SK-N-SH (cell line): ENCODE measurements around the gene HCN1. TPM values are rescaled to one million over a fixed set of nuclear protein-coding genes. Genes with fewer than 3 reads are reported as not detected.

ENCODE experiments used
- CTCF ChIA-PET: fragments of 300-600, 350-600 bp; formaldehyde crosslinking; extraction: SDS; loops from one replicate; lab custom pipeline; 2021; lab: Yijun Ruan, JAX
- POLR2A ChIA-PET: fragments of 350-600 bp; sonication (Branson Sonifier 250); formaldehyde crosslinking; extraction: SDS; loops from one replicate; lab custom pipeline; 2020; ENCODE audit warnings: antibody characterized with exemption, inconsistent platforms; lab: Yijun Ruan, JAX
- DNase-seq: peaks from one replicate; pipeline ENCODE4 v3.0.0; 2012
- H2AFZ ChIP-seq: fragments of 200-600 bp; sonication (generic); 2 replicates; pipeline ENCODE4 v1.8.1; 2016; ENCODE audit warnings: antibody characterized with exemption, mild to moderate bottlenecking, low read depth
- H3F3A ChIP-seq: fragments of 200-600 bp; sonication (generic); replicated peaks from 2 replicates; pipeline ENCODE3; 2016; ENCODE audit warnings: antibody characterized with exemption, mild to moderate bottlenecking; ENCODE audit not compliant: insufficient read depth
- H3K27ac ChIP-seq, 2 experiments: fragments of 200-500 bp in 1 of 2; fragments of 200-600 bp in 1 of 2; sonication (Bioruptor generic) in 1 of 2; sonication (generic), shearing (Covaris generic) in 1 of 2; 2 replicates each; pipeline versions ENCODE4 v1.5.1 to v1.6.1; 2014 to 2016; ENCODE audit warnings: low read depth in 2 of 2, inconsistent platforms in 1 of 2, low read length in 1 of 2, mild to moderate bottlenecking in 1 of 2, mixed read lengths in 1 of 2
- H3K27me3 ChIP-seq: fragments of 200-600 bp; sonication (generic), shearing (Covaris generic); 2 replicates; pipeline ENCODE4 v1.6.1; 2016; ENCODE audit warnings: mixed run types; ENCODE audit not compliant: insufficient read depth
- H3K36me3 ChIP-seq, 2 experiments: fragments of 200-500 bp in 1 of 2; fragments of 200-600 bp in 1 of 2; sonication (Bioruptor generic) in 1 of 2; sonication (generic) in 1 of 2; replicated peaks in 1 of 2; 2 replicates each; pipeline versions ENCODE3 to v1.5.1; 2014 to 2016; ENCODE audit warnings: low read length in 1 of 2, mild to moderate bottlenecking in 1 of 2; ENCODE audit not compliant: insufficient read depth in 2 of 2, control insufficient read depth in 1 of 2
- H3K4me1 ChIP-seq, 2 experiments: fragments of 200-500 bp in 1 of 2; fragments of 200-600 bp in 1 of 2; sonication (Bioruptor generic) in 1 of 2; sonication (generic), shearing (Covaris generic) in 1 of 2; 2 replicates each; pipeline versions ENCODE4 v1.5.1 to v1.6.1; 2014 to 2016; ENCODE audit warnings: low read depth in 1 of 2, low read length in 1 of 2, mixed run types in 1 of 2; ENCODE audit not compliant: insufficient read depth in 2 of 2, control insufficient read depth in 1 of 2
- H3K4me2 ChIP-seq: fragments of 200-600 bp; sonication (generic), shearing (Covaris generic); 2 replicates; pipeline ENCODE4 v1.6.1; 2017; ENCODE audit warnings: mixed run types
- H3K4me3 ChIP-seq, 2 experiments: fragments of 200-500 bp in 1 of 2; fragments of 200-600 bp in 1 of 2; sonication (Bioruptor generic) in 1 of 2; sonication (generic), shearing (Covaris generic) in 1 of 2; 2 replicates each; pipeline versions ENCODE4 v1.5.1 to v1.8.1; 2014 to 2016; ENCODE audit warnings: low read depth in 2 of 2, inconsistent platforms in 1 of 2, low read length in 1 of 2, mild to moderate bottlenecking in 1 of 2, mixed read lengths in 1 of 2, moderate library complexity in 1 of 2
- H3K79me2 ChIP-seq: fragments of 200-600 bp; sonication (generic); 2 replicates; pipeline ENCODE4 v1.8.1; 2017; ENCODE audit warnings: mild to moderate bottlenecking; ENCODE audit not compliant: insufficient read depth
- H3K9ac ChIP-seq: fragments of 200-600 bp; sonication (generic); 2 replicates; pipeline ENCODE4 v1.6.1; 2017; ENCODE audit warnings: mixed run types
- H3K9me2 ChIP-seq: fragments of 200-600 bp; sonication (generic); 2 replicates; pipeline ENCODE4 v1.6.1; 2017; ENCODE audit warnings: mixed run types
- H3K9me3 ChIP-seq: fragments of 200-600 bp; sonication (generic); 2 replicates; pipeline ENCODE4 v1.6.1; 2017; ENCODE audit warnings: mixed run types, mild to moderate bottlenecking, moderate library complexity
- H4K20me1 ChIP-seq: fragments of 200-600 bp; sonication (generic); 2 replicates; pipeline ENCODE4 v1.6.1; 2017; ENCODE audit warnings: mild to moderate bottlenecking, mixed run types; ENCODE audit not compliant: insufficient read depth
- CHD2 ChIP-seq: fragments of 150-350 bp; IDR thresholded peaks from 2 replicates; pipeline ENCODE4 v1.6.1; 2018; ENCODE audit warnings: low read length; ENCODE audit not compliant: partially characterized antibody
- EP300 ChIP-seq, 2 experiments: IDR thresholded peaks; 2 replicates each; pipeline versions ENCODE4 v1.4.0 to v1.6.1; 2012; ENCODE audit warnings: borderline replicate concordance in 1 of 2, low read depth in 1 of 2, low read length in 1 of 2
- EZH2phosphoT487 ChIP-seq: fragments of 200-600 bp; sonication (generic); IDR thresholded peaks from 2 replicates; pipeline ENCODE4 v1.6.1; 2017; ENCODE audit warnings: low read depth, mixed run types, mild to moderate bottlenecking, antibody characterized with exemption, moderate library complexity, borderline replicate concordance
- FOSL2 ChIP-seq: IDR thresholded peaks from 2 replicates; pipeline ENCODE4 v1.4.0; 2012; ENCODE audit warnings: low read depth, mild to moderate bottlenecking, moderate library complexity, borderline replicate concordance
- GABPA ChIP-seq: IDR thresholded peaks from 2 replicates; pipeline ENCODE4 v1.4.0; 2012; ENCODE audit warnings: low read depth, mild to moderate bottlenecking
- GATA2 ChIP-seq: sonication (generic); formaldehyde crosslinking; IDR thresholded peaks from 2 replicates; pipeline ENCODE4 v1.5.0; 2020; ENCODE audit warnings: mild to moderate bottlenecking, missing genetic modification reagents
- JUND ChIP-seq: IDR thresholded peaks from 2 replicates; pipeline ENCODE4 v1.4.0; 2012
- MXI1 ChIP-seq: IDR thresholded peaks from 2 replicates; pipeline ENCODE4 v1.6.1; 2012; ENCODE audit warnings: mild to moderate bottlenecking, low read depth, low read length, improper control_type of control experiment
- RAD21 ChIP-seq: IDR thresholded peaks from 2 replicates; pipeline ENCODE4 v1.6.1; 2012; ENCODE audit warnings: mild to moderate bottlenecking, low read length
- RFX5 ChIP-seq: IDR thresholded peaks from 2 replicates; pipeline ENCODE4 v1.6.1; 2012; ENCODE audit warnings: mild to moderate bottlenecking, improper control_type of control experiment, low read length
- RXRA ChIP-seq: IDR thresholded peaks from 2 replicates; pipeline ENCODE4 v1.4.0; 2012; ENCODE audit warnings: low read depth, mild to moderate bottlenecking, borderline replicate concordance
- SIN3A ChIP-seq: IDR thresholded peaks from 2 replicates; pipeline ENCODE4 v1.6.1; 2012; ENCODE audit warnings: low read depth, mild to moderate bottlenecking, low read length, moderate library complexity, borderline replicate concordance
- TEAD4 ChIP-seq: IDR thresholded peaks from 2 replicates; pipeline ENCODE4 v1.4.0; 2012; ENCODE audit warnings: mild to moderate bottlenecking, borderline replicate concordance; ENCODE audit not compliant: insufficient read depth
- WGBS: methylation state at CpG from one replicate; pipeline ENCODE4 v1.1.6; 2017; ENCODE audit warnings: low lambda C conversion rate; 5-methylcytosine and 5-hydroxymethylcytosine counted together
- polyA plus RNA-seq, 3 experiments: library from polyadenylated mRNA; depleted of rRNA; stranded (reverse); fragments of >200 nt; gene quantifications; 2 replicates each; pipeline ENCODE4 v1.2.3, GENCODE V29; 2012
- TF ChIP-seq, protein P1 (sequence below): IDR thresholded peaks from 2 replicates; pipeline ENCODE4; 2012
- TF ChIP-seq, protein P2 (sequence below): IDR thresholded peaks from 2 replicates; pipeline ENCODE4 v1.4.0; 2012; ENCODE audit warnings: low read depth
- TF ChIP-seq, protein P3 (sequence below): fragments of 150-350 bp; IDR thresholded peaks from 2 replicates; pipeline ENCODE4 v1.6.1; 2016; ENCODE audit warnings: mild to moderate bottlenecking, low read depth, low read length
- TF ChIP-seq, protein P4 (sequence below): fragments of 200-600 bp; sonication (generic); IDR thresholded peaks from 2 replicates; pipeline ENCODE4 v1.6.1; 2017; ENCODE audit warnings: antibody characterized with exemption, mild to moderate bottlenecking, moderate library complexity
- TF ChIP-seq, protein P5 (sequence below): fragments of 150-350 bp; IDR thresholded peaks from 2 replicates; pipeline ENCODE4 v1.6.1; 2017; ENCODE audit warnings: antibody characterized with exemption, low read length, low read depth, borderline replicate concordance

HCN1 gene
- polyA plus RNA-seq, 1 of the 3 experiments (the other 2 are of a cell fraction), result not detected

DNA sequence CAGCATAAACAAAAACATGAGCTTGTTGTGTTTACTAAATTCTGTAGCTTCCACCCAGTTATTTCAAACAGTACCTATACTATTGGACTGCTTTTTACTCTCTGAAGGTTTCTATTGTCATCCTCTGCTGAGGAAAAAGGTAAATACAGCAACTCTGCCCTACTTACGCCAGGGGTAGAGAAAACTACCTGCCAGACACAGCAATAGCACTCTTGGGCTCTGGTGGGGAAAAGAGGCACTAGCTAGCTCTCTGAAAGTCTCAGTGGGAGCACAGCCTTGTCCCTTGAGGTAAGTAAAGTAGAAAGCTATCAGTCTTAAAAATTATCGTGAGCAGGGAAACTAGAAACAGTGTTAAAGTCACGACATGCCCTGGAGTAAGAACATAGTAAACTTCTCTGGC is 3.7 kb downstream of the HCN1 start:
- H3K27ac ChIP-seq, result no peak overlapping the region
- no peak overlapping the region for H2AFZ ChIP-seq
- no peak overlapping the region for H3K4me2 ChIP-seq
- WGBS, result 0% methylated on average over 3 of the region's 3 CpGs
- H3K4me1 ChIP-seq, result no peaks in the 10 kb centered on the region
- ChIA-PET POLR2A (no interaction called here), CTCF (no interaction called here)
- DNase-seq, result no peak
- H3K9me3 ChIP-seq, result no peaks in the 10 kb centered on the region
- no peak for TF ChIP-seq EP300 (IDR thresholded peaks at IDR 0.05; ENCODE audit: borderline replicate concordance in 1 of 2, low read depth in 1 of 2, low read length in 1 of 2)
- TF ChIP-seq, protein P1, sequence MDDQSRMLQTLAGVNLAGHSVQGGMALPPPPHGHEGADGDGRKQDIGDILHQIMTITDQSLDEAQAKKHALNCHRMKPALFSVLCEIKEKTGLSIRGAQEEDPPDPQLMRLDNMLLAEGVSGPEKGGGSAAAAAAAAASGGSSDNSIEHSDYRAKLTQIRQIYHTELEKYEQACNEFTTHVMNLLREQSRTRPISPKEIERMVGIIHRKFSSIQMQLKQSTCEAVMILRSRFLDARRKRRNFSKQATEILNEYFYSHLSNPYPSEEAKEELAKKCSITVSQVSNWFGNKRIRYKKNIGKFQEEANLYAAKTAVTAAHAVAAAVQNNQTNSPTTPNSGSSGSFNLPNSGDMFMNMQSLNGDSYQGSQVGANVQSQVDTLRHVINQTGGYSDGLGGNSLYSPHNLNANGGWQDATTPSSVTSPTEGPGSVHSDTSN, result no peak
- TF ChIP-seq TEAD4, result no peak
- TF ChIP-seq EZH2phosphoT487, result no peak
- TF ChIP-seq, protein P2, sequence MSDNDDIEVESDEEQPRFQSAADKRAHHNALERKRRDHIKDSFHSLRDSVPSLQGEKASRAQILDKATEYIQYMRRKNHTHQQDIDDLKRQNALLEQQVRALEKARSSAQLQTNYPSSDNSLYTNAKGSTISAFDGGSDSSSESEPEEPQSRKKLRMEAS, result no peak
- no peak for TF ChIP-seq RAD21
- TF ChIP-seq RXRA, result no peak
- TF ChIP-seq MXI1, result no peak
- TF ChIP-seq RFX5, result no peak
- TF ChIP-seq, protein P3, sequence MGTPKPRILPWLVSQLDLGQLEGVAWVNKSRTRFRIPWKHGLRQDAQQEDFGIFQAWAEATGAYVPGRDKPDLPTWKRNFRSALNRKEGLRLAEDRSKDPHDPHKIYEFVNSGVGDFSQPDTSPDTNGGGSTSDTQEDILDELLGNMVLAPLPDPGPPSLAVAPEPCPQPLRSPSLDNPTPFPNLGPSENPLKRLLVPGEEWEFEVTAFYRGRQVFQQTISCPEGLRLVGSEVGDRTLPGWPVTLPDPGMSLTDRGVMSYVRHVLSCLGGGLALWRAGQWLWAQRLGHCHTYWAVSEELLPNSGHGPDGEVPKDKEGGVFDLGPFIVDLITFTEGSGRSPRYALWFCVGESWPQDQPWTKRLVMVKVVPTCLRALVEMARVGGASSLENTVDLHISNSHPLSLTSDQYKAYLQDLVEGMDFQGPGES, result no peak
- no peak for TF ChIP-seq GATA2 (CRISPR knock-in tag)
- TF ChIP-seq, protein P4, sequence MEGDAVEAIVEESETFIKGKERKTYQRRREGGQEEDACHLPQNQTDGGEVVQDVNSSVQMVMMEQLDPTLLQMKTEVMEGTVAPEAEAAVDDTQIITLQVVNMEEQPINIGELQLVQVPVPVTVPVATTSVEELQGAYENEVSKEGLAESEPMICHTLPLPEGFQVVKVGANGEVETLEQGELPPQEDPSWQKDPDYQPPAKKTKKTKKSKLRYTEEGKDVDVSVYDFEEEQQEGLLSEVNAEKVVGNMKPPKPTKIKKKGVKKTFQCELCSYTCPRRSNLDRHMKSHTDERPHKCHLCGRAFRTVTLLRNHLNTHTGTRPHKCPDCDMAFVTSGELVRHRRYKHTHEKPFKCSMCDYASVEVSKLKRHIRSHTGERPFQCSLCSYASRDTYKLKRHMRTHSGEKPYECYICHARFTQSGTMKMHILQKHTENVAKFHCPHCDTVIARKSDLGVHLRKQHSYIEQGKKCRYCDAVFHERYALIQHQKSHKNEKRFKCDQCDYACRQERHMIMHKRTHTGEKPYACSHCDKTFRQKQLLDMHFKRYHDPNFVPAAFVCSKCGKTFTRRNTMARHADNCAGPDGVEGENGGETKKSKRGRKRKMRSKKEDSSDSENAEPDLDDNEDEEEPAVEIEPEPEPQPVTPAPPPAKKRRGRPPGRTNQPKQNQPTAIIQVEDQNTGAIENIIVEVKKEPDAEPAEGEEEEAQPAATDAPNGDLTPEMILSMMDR, result no peak
- no peak for TF ChIP-seq CHD2
- no peak overlapping the region for H3K4me3 ChIP-seq
- H3F3A ChIP-seq, result no peaks in the 10 kb centered on the region
- H3K79me2 ChIP-seq, result no peaks in the 10 kb centered on the region
- H3K9me2 ChIP-seq, result no peaks in the 10 kb centered on the region
- H3K36me3 ChIP-seq, result no peaks in the 10 kb centered on the region
- H3K9ac ChIP-seq, result no peak overlapping the region
- peaks cover 9% of the 10 kb centered on the region; the same call in 1 of the 2 replicates for H3K27me3 ChIP-seq
- H4K20me1 ChIP-seq, result no peaks in the 10 kb centered on the region

DNA sequence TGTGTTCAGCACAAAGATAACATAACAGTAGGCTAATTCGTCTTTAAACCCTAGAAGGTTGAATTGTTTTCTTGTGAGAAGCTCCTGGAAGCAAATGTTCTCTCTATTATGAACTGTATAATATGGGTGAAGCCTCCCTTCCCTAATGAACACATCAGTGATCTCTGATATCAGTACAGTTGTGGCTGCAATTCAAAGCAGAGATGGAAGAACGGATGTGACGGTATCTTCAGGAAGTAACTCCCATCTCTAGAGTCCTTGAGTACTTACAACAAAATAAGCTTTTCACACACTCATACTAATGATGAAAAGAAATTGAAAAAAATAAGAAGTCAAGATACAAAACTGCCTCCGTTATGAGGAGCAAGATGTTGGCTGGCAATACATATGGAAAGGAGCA is 4.5 kb downstream of the HCN1 start:
- no peaks in the 10 kb centered on the region for H3K79me2 ChIP-seq
- H3K4me1 ChIP-seq, result no peaks in the 10 kb centered on the region
- H3K36me3 ChIP-seq, result no peaks in the 10 kb centered on the region
- DNase-seq, result no peak
- H2AFZ ChIP-seq, result no peak overlapping the region
- ChIA-PET CTCF (no interaction called here), POLR2A (no interaction called here)
- H3K4me2 ChIP-seq, result no peak overlapping the region
- no peaks in the 10 kb centered on the region for H3F3A ChIP-seq
- H3K4me3 ChIP-seq, result no peak overlapping the region
- no peak overlapping the region for H3K9ac ChIP-seq
- H3K9me2 ChIP-seq, result no peaks in the 10 kb centered on the region
- H4K20me1 ChIP-seq, result no peaks in the 10 kb centered on the region
- H3K27me3 ChIP-seq, result peaks cover 9% of the 10 kb centered on the region; the same call in 1 of the 2 replicates
- no peak overlapping the region for H3K27ac ChIP-seq
- no peaks in the 10 kb centered on the region for H3K9me3 ChIP-seq
- WGBS, result 14% methylated on average over 4 of the region's 4 CpGs
- no peak for TF ChIP-seq RFX5
- TF ChIP-seq, protein P4, result no peak
- no peak for TF ChIP-seq GABPA
- TF ChIP-seq FOSL2, result no peak
- no peak for TF ChIP-seq TEAD4
- TF ChIP-seq, protein P5, sequence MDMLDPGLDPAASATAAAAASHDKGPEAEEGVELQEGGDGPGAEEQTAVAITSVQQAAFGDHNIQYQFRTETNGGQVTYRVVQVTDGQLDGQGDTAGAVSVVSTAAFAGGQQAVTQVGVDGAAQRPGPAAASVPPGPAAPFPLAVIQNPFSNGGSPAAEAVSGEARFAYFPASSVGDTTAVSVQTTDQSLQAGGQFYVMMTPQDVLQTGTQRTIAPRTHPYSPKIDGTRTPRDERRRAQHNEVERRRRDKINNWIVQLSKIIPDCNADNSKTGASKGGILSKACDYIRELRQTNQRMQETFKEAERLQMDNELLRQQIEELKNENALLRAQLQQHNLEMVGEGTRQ, result no peak
- TF ChIP-seq, protein P3, result no peak
- TF ChIP-seq JUND, result no peak
- TF ChIP-seq SIN3A, result no peak
